ENCODE measurements around the gene EXPH5.
"Not testable (repeated sequence)": the region's sequence is repeated elsewhere in the genome, so short reads cannot be mapped to it uniquely, and the experiment has no call there.

The EXPH5 gene

GRCh38 chr11:108602818-108603217, 9.2 kb upstream of the EXPH5 start:
- DNase-seq, result not testable (repeated sequence)

GRCh38 chr11:108601150-108601549, 7.6 kb upstream of the EXPH5 start:
- no peak for DNase-seq

GRCh38 chr11:108599978-108600377, 6.4 kb upstream of the EXPH5 start:
- DNase-seq, result no peak

- DNase-seq, result no peak
Observed at GRCh38 chr11:108597736-108598355, 4.3 kb upstream of the EXPH5 start.

- DNase-seq, result no peak
Observed at GRCh38 chr11:108596701-108597100, 3.1 kb upstream of the EXPH5 start.

- DNase-seq, result no peak
Observed at GRCh38 chr11:108593923-108594434, 411 bp upstream of the EXPH5 start.

GRCh38 chr11:108592591-108593213, 866 bp downstream of the EXPH5 start:
- no peak for DNase-seq

- DNase-seq, result no peak
Observed at GRCh38 chr11:108591893-108592292, 1.7 kb downstream of the EXPH5 start.

- no peak for DNase-seq
Observed at GRCh38 chr11:108589136-108589535, 4.4 kb downstream of the EXPH5 start.

- no peak for DNase-seq
Observed at GRCh38 chr11:108588287-108588686, 5.3 kb downstream of the EXPH5 start.

GRCh38 chr11:108587109-108587508, 6.5 kb downstream of the EXPH5 start:
- DNase-seq, result no peak

GRCh38 chr11:108586600-108586999, 7.0 kb downstream of the EXPH5 start:
- DNase-seq, result no peak

GRCh38 chr11:108586185-108586584, 7.4 kb downstream of the EXPH5 start:
- not testable (repeated sequence) for DNase-seq

- DNase-seq, result no peak
Observed at GRCh38 chr11:108584973-108585372, 8.6 kb downstream of the EXPH5 start.

- no peak for DNase-seq
Observed at GRCh38 chr11:108580645-108581044, 12.9 kb downstream of the EXPH5 start.

- no peak for DNase-seq
Observed at GRCh38 chr11:108580043-108580442, 13.5 kb downstream of the EXPH5 start.

- no peak for DNase-seq
Observed at GRCh38 chr11:108576523-108576922, 17.0 kb downstream of the EXPH5 start.

- DNase-seq, result no peak
Observed at GRCh38 chr11:108574675-108575074, 18.9 kb downstream of the EXPH5 start.

GRCh38 chr11:108571001-108571400, 22.6 kb downstream of the EXPH5 start:
- DNase-seq, result no peak

GRCh38 chr11:108569896-108570295, 23.7 kb downstream of the EXPH5 start:
- DNase-seq, result no peak

GRCh38 chr11:108568195-108568858, 25.2 kb downstream of the EXPH5 start:
- DNase-seq, result no peak

- DNase-seq, result no peak
Observed at GRCh38 chr11:108565653-108566052, 27.9 kb downstream of the EXPH5 start.

- DNase-seq, result no peak
Observed at GRCh38 chr11:108562746-108563581, 30.6 kb downstream of the EXPH5 start.

Measured in bone marrow (tissue), 2 donors.